PC-3 (cell line): ENCODE data around the gene RPL27A. TPM values are rescaled to one million over a fixed set of nuclear protein-coding genes. Genes with fewer than 3 reads are reported as not detected.

Experiments used
- ATAC-seq: fragments of 200-7000 bp; cut with Tn5 transposase; 2 replicates; pipeline ENCODE4 v1.9.1; 2020; ENCODE audit warnings: mild to moderate bottlenecking, moderate library complexity
- BruUV-seq: library from RNA; stranded (reverse); fragments of 400-500 nt; replicated peaks from 2 replicates; lab custom pipeline; 2021; lab: Mats Ljungman, UMichigan
- CTCF ChIA-PET: fragments of 300-600 bp; sonication (Branson Sonifier 250); formaldehyde crosslinking; loops from one replicate; lab custom pipeline; 2022; ENCODE audit warnings: antibody characterized with exemption; lab: Charles Lee
- POLR2A ChIA-PET: fragments of 300-600 bp; sonication (Branson Sonifier 250); formaldehyde crosslinking; loops from one replicate; lab custom pipeline; 2022; ENCODE audit warnings: antibody characterized with exemption; ENCODE audit not compliant: unreplicated experiment; lab: Charles Lee
- DNase-seq: peaks from one replicate; pipeline ENCODE4 v3.0.0-alpha.2; 2015
- H2AFZ ChIP-seq: fragments of 300-600 bp; sonication (generic); 2 replicates; pipeline ENCODE4 v1.6.0; 2016; ENCODE audit warnings: antibody characterized with exemption, low read length
- H3F3A ChIP-seq: fragments of 300-600 bp; sonication (generic); one replicate; pipeline ENCODE4 v1.6.0; 2017; ENCODE audit warnings: antibody characterized with exemption, low read length, control low read depth, mild to moderate bottlenecking; ENCODE audit not compliant: unreplicated experiment
- H3K27ac ChIP-seq: fragments of 300-600 bp; sonication (generic); 2 replicates; pipeline ENCODE4 v1.5.1; 2016; ENCODE audit warnings: mild to moderate bottlenecking, low read length
- H3K27me3 ChIP-seq: fragments of 300-600 bp; sonication (generic); 2 replicates; pipeline ENCODE4 v1.6.1; 2016; ENCODE audit warnings: low read length, mixed read lengths
- H3K36me3 ChIP-seq: fragments of 300-600 bp; sonication (generic); 2 replicates; pipeline ENCODE4 v1.6.1; 2016; ENCODE audit warnings: low read depth, mixed run types, low read length, mixed read lengths
- H3K4me1 ChIP-seq: fragments of 300-600 bp; sonication (generic); 2 replicates; pipeline ENCODE4 v1.5.1; 2016; ENCODE audit warnings: low read length; ENCODE audit not compliant: insufficient read depth
- H3K4me2 ChIP-seq: fragments of 300-600 bp; sonication (generic); 2 replicates; pipeline ENCODE4 v1.6.0; 2016; ENCODE audit warnings: low read length
- H3K4me3 ChIP-seq: fragments of 300-600 bp; sonication (generic); 2 replicates; pipeline ENCODE4 v1.5.1; 2016; ENCODE audit warnings: mild to moderate bottlenecking, low read length, mixed read lengths
- H3K79me2 ChIP-seq: fragments of 300-600 bp; sonication (generic); 2 replicates; pipeline ENCODE4 v1.6.1; 2017; ENCODE audit warnings: low read length, mixed read lengths
- H3K9ac ChIP-seq: fragments of 300-600 bp; sonication (generic); 2 replicates; pipeline ENCODE4 v1.6.0; 2016; ENCODE audit warnings: mild to moderate bottlenecking, low read length
- H3K9me2 ChIP-seq: fragments of 300-600 bp; sonication (generic); replicated peaks from 2 replicates; pipeline ENCODE4 v1.6.1; 2016; ENCODE audit warnings: mixed run types, low read length, mixed read lengths
- H3K9me3 ChIP-seq: fragments of 300-600 bp; sonication (generic); 2 replicates; pipeline ENCODE4 v1.6.1; 2016; ENCODE audit warnings: low read length, mixed read lengths
- H4K20me1 ChIP-seq: fragments of 300-600 bp; sonication (generic); 2 replicates; pipeline ENCODE4 v1.6.1; 2016; ENCODE audit warnings: low read length, mixed read lengths
- EZH2 ChIP-seq: fragments of 300-600 bp; sonication (generic); IDR thresholded peaks from one replicate; pipeline ENCODE4 v1.6.1; 2017; ENCODE audit warnings: antibody characterized with exemption, mild to moderate bottlenecking, low read length; ENCODE audit not compliant: unreplicated experiment
- EZH2phosphoT487 ChIP-seq: fragments of 300-600 bp; sonication (generic); IDR thresholded peaks from 2 replicates; pipeline ENCODE4 v1.6.1; 2018; ENCODE audit warnings: mild to moderate bottlenecking, antibody characterized with exemption, low read length, borderline replicate concordance
- intact Hi-C: fragments of 100-400 bp; cut with micrococcal nuclease; formaldehyde crosslinking; loops from 2 replicates; pipeline ENCODE4 v1.9.0; 2023
- total RNA-seq: library from RNA; depleted of rRNA; stranded (reverse); fragments of >200 nt; gene quantifications from 2 replicates; pipeline ENCODE4 v1.2.3, GENCODE V29; 2014
- TF ChIP-seq, protein P1 (sequence below): fragments of 300-600 bp; sonication (generic); conservative IDR thresholded peaks from 2 replicates; pipeline ENCODE4 v1.5.1; 2017; ENCODE audit warnings: antibody characterized with exemption, low read depth, mild to moderate bottlenecking, low read length

Gene RPL27A
- total RNA-seq, 1 experiment from 2014 or later, result 1,132 TPM

DNA sequence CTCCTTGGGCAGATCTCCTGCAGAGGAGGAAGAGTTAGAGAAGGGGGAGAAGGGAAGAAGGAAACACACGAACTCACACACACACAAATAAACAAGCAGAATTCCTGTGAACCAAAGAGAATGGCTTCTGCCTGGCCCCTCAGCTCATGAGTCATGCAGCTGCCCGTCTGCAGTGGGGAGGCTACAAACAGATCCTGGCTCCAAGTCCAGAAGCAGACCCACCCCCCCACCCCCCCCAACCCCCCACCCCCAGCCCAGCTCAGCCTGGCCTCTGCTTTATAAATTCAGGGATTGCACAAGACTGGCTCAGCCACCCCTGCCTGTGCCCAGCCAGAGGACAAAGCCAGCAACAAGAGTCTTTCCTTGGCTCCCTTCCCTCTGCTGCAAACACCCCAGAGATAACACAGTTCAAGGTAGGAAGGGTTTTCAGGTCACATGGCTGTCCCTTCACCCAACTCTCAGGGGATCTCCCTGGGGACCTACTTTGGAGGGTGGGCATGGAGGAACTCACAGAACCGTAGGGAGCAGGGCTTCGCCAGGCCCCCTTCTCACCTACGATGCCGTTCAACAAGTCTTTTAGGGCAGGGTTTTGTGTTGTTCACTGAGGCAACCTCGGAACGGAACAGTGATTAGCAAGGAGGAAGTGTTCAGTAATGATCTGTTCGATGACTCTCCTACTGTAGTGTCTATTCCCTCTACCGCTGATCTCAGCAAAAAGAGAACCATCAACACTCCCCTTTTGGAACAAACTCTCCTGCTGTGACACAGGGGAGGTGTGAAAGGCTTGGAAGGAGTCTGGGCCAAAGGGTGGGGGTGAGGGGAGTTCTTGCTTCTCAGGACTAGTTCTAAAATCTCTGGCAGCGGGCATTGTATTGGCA lies 35.5 kb downstream of the RPL27A start:
- peak overlapping the region; percentile 98 for H3K27ac ChIP-seq
- DNase-seq, result peak; percentile 73
- peak overlapping the region; percentile 80 for H2AFZ ChIP-seq
- no peaks in the 10 kb centered on the region for H3K9me3 ChIP-seq
- TF ChIP-seq, protein P1, sequence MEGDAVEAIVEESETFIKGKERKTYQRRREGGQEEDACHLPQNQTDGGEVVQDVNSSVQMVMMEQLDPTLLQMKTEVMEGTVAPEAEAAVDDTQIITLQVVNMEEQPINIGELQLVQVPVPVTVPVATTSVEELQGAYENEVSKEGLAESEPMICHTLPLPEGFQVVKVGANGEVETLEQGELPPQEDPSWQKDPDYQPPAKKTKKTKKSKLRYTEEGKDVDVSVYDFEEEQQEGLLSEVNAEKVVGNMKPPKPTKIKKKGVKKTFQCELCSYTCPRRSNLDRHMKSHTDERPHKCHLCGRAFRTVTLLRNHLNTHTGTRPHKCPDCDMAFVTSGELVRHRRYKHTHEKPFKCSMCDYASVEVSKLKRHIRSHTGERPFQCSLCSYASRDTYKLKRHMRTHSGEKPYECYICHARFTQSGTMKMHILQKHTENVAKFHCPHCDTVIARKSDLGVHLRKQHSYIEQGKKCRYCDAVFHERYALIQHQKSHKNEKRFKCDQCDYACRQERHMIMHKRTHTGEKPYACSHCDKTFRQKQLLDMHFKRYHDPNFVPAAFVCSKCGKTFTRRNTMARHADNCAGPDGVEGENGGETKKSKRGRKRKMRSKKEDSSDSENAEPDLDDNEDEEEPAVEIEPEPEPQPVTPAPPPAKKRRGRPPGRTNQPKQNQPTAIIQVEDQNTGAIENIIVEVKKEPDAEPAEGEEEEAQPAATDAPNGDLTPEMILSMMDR, result no peak
- TF ChIP-seq EZH2 (no peak), EZH2phosphoT487 (no peak)
- H3K27me3 ChIP-seq, result no peaks in the 10 kb centered on the region
- H3K36me3 ChIP-seq, result no peaks in the 10 kb centered on the region
- ChIA-PET POLR2A (no interaction called here), CTCF (interaction anchor here (0.5 to 2.4 kb wide), 2 partner anchors 50 to 338 kb away, joined by 3 to 9 read pairs; no protein-coding TSS in a partner anchor)
- peak overlapping the region; percentile 73 for H3K9ac ChIP-seq
- no peaks in the 10 kb centered on the region for H3K9me2 ChIP-seq
- TSS peak; percentile 30 for BruUV-seq
- peak; percentile 15 for ATAC-seq
- H3K4me2 ChIP-seq, result peak overlapping the region; percentile 78
- 0 out of 2 replicates have a peak, but pooled peaks cover 5% of the 10 kb centered on the region for H3K79me2 ChIP-seq
- H3F3A ChIP-seq, result peaks cover 14% of the 10 kb centered on the region
- peak overlapping the region; percentile 50 for H3K4me3 ChIP-seq
- H3K4me1 ChIP-seq, result peaks cover 62% of the 10 kb centered on the region
- intact Hi-C loops, result loop anchor here (2.0 kb wide), 2 partner anchors 27 to 29 kb away; no protein-coding TSS in a partner anchor
- no peaks in the 10 kb centered on the region for H4K20me1 ChIP-seq

DNA sequence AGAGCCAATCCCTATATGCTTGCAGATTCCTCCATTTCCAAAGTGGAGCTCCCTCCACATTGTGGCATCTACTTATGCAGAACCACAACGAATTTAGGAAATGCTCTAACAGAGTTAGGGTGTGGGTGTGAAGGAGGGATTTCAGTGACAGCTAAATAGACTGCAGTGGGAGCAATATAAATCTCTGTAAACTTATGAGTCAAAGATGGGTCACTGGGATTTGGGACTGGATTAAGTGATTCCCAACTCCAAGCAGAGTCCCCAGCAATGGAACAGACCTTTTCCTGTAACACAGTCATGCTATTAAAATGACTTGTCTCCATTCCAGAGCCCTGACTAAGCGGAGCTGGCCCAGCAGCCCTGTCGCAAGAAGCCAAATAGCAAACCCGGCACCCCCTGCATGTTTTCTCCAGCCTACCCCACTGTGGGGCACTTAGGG lies 36.6 kb downstream of the RPL27A start:
- Histone ChIP-seq H3K36me3 (no peaks in the 10 kb centered on the region), H3K27me3 (no peaks in the 10 kb centered on the region), H3K4me3 (peak overlapping the region; percentile 50; the same call in 1 of the 2 replicates), H2AFZ (no peak overlapping the region), H4K20me1 (no peaks in the 10 kb centered on the region), H3K9ac (peak overlapping the region; percentile 79), H3K79me2 (0 out of 2 replicates have a peak, but pooled peaks cover 5% of the 10 kb centered on the region), H3F3A (peaks cover 14% of the 10 kb centered on the region), H3K4me1 (peaks cover 62% of the 10 kb centered on the region), H3K9me2 (no peaks in the 10 kb centered on the region), H3K4me2 (peak overlapping the region; percentile 78), H3K27ac (peak overlapping the region; percentile 98), H3K9me3 (no peaks in the 10 kb centered on the region)
- BruUV-seq, result no TSS peak
- ChIA-PET CTCF (interaction anchor here (0.6 to 2.4 kb wide), 3 partner anchors 49 to 151 kb away, joined by 3 to 9 read pairs (median 3); no protein-coding TSS in a partner anchor), POLR2A (interaction anchor here (0.5 to 0.7 kb wide), 2 partner anchors 14 to 87 kb away, joined by 3 to 8 read pairs; no protein-coding TSS in a partner anchor)
- TF ChIP-seq EZH2 (no peak), EZH2phosphoT487 (no peak)
- TF ChIP-seq, protein P1, result no peak
- DNase-seq (peak; percentile 96), ATAC-seq (peak; percentile 78)
- intact Hi-C loops, result loop anchor here (1.0 to 2.0 kb wide), 3 partner anchors 26 to 95 kb away; no protein-coding TSS in a partner anchor
